B cell (primary cell): ENCODE results near the gene PP2D1. TPM values are rescaled to one million over a fixed set of nuclear protein-coding genes. Genes with fewer than 3 reads are reported as not detected.

Experiments used
- ATAC-seq: fragments of 200-7000 bp; cut with Tn5 transposase; one replicate; pipeline ENCODE4 v1.10.0; 2021; ENCODE audit warnings: low read depth, mild to moderate bottlenecking, moderate number of reproducible peaks, moderate library complexity
- CTCF ChIA-PET: fragments of 350-600 bp; sonication (Branson Sonifier 250); formaldehyde crosslinking; loops from one replicate; lab custom pipeline; 2021; ENCODE audit warnings: antibody characterized with exemption, inconsistent platforms; lab: Charles Lee
- POLR2A ChIA-PET: fragments of 350-600 bp; sonication (Branson Sonifier 250); formaldehyde crosslinking; loops from one replicate; lab custom pipeline; 2021; ENCODE audit warnings: antibody characterized with exemption; lab: Charles Lee
- DNase-seq: peaks from one replicate; pipeline ENCODE4 v3.0.0; 2013
- H2AFZ ChIP-seq: 2 replicates; pipeline ENCODE4 v1.6.1; 2012; ENCODE audit warnings: mild to moderate bottlenecking, low read depth, low read length; ENCODE audit not compliant: insufficient read depth, poor library complexity, severe bottlenecking
- H3K27ac ChIP-seq, 2 donors: 1 replicate in 1 of 2; 2 replicates in 1 of 2; pipeline ENCODE4 v1.5.1; 2012 to 2013; ENCODE audit warnings: low read length in 2 of 2, mild to moderate bottlenecking in 2 of 2, moderate library complexity in 1 of 2
- H3K27me3 ChIP-seq, 4 experiments: fragments of 200-600 bp in 1 of 4; sonication (generic) in 1 of 4; replicated peaks in 1 of 4; 1 replicate in 2 of 4; 2 replicates in 2 of 4; pipeline versions ENCODE4 v1.6.1 to v1.7.0; 2013 to 2016; ENCODE audit warnings: low read length in 3 of 4, mild to moderate bottlenecking in 2 of 4, mixed read lengths in 1 of 4, moderate library complexity in 1 of 4; ENCODE audit not compliant: insufficient read depth in 4 of 4, control insufficient read depth in 3 of 4; ENCODE audit errors: control extremely low read depth in 1 of 4
- H3K36me3 ChIP-seq, 2 experiments: replicated peaks in 1 of 2; 1 replicate in 1 of 2; 2 replicates in 1 of 2; pipeline versions ENCODE4 v1.6.1 to v1.7.1; 2013; ENCODE audit warnings: low read length in 1 of 2; ENCODE audit not compliant: insufficient read depth in 2 of 2, control insufficient read depth in 1 of 2; ENCODE audit errors: control extremely low read depth in 1 of 2, extremely low read depth in 1 of 2
- H3K4me1 ChIP-seq, 2 donors: fragments of 200-600 bp in 1 of 2; sonication (generic) in 1 of 2; 1 replicate in 1 of 2; 2 replicates in 1 of 2; pipeline versions ENCODE4 v1.5.1 to v1.6.1; 2013 to 2017; ENCODE audit warnings: low read length in 2 of 2; ENCODE audit not compliant: control insufficient read depth in 2 of 2, insufficient read depth in 2 of 2
- H3K4me2 ChIP-seq: replicated peaks from 2 replicates; pipeline ENCODE3; 2012; ENCODE audit warnings: mild to moderate bottlenecking, low read depth, low read length; ENCODE audit not compliant: poor library complexity, severe bottlenecking
- H3K4me3 ChIP-seq, 5 experiments: fragments of 200-600 bp in 1 of 5; sonication (generic) in 1 of 5; 1 replicate in 3 of 5; 2 replicates in 2 of 5; pipeline versions ENCODE4 v1.5.1 to v1.7.0; 2011 to 2016; ENCODE audit warnings: low read length in 4 of 5, mild to moderate bottlenecking in 4 of 5, low read depth in 2 of 5, control low read depth in 1 of 5, moderate library complexity in 1 of 5; ENCODE audit not compliant: insufficient read depth in 1 of 5; ENCODE audit errors: control extremely low read depth in 1 of 5, extremely low read depth in 1 of 5
- H3K79me2 ChIP-seq: fragments of 200-600 bp; sonication (generic); one replicate; pipeline ENCODE4 v1.6.0; 2016; ENCODE audit warnings: low read length; ENCODE audit not compliant: control insufficient read depth, insufficient read depth
- H3K9ac ChIP-seq: fragments of 200-600 bp; sonication (generic); 2 replicates; pipeline ENCODE4 v1.6.1; 2017; ENCODE audit warnings: mild to moderate bottlenecking, low read length, moderate library complexity
- H3K9me3 ChIP-seq, 3 donors: one replicate each; pipeline versions ENCODE4 v1.6.1 to v1.7.1; 2013; ENCODE audit warnings: low read length in 2 of 3; ENCODE audit not compliant: control insufficient read depth in 2 of 3, insufficient read depth in 1 of 3; ENCODE audit errors: control extremely low read depth in 1 of 3
- H4K20me1 ChIP-seq: 2 replicates; pipeline ENCODE4 v1.6.0; 2012; ENCODE audit warnings: mild to moderate bottlenecking, low read length; ENCODE audit not compliant: insufficient read depth, control insufficient read depth, poor library complexity, severe bottlenecking
- H3K27ac Mint-ChIP-seq: one replicate; pipeline ENCODE4 v1.8.0; 2021; ENCODE audit warnings: mixed read lengths
- H3K27me3 Mint-ChIP-seq: one replicate; pipeline ENCODE4 v1.8.0; 2021; ENCODE audit warnings: mixed read lengths
- H3K4me1 Mint-ChIP-seq: one replicate; pipeline ENCODE4 v1.8.0; 2021; ENCODE audit warnings: mixed read lengths
- H3K4me3 Mint-ChIP-seq: one replicate; pipeline ENCODE4 v1.8.0; 2021; ENCODE audit warnings: mixed read lengths
- H3K9me3 Mint-ChIP-seq: one replicate; pipeline ENCODE4 v1.8.0; 2022; ENCODE audit warnings: mixed read lengths; ENCODE audit not compliant: insufficient read depth
- EZH2 ChIP-seq: IDR thresholded peaks from 2 replicates; pipeline ENCODE4 v1.6.1; 2012; ENCODE audit warnings: borderline replicate concordance, low read depth, mild to moderate bottlenecking, moderate library complexity, low read length; ENCODE audit not compliant: insufficient read depth, poor library complexity, severe bottlenecking
- WGBS: methylation state at CpG from one replicate; pipeline ENCODE4 v1.1.5; 2013; ENCODE audit warnings: missing lambda C conversion rate; ENCODE audit not compliant: insufficient coverage; 5-methylcytosine and 5-hydroxymethylcytosine counted together
- intact Hi-C: fragments of 100-400 bp; cut with micrococcal nuclease; formaldehyde crosslinking; loops from one replicate; pipeline ENCODE4 v1.10.0; 2022
- polyA plus RNA-seq: library from polyadenylated mRNA; depleted of rRNA; stranded (reverse); fragments of >200 nt; gene quantifications from 2 replicates; pipeline ENCODE4 v1.2.3, GENCODE V29; 2012
- total RNA-seq, 2 donors: library from RNA; stranded (reverse); fragments of 120-200 nt in 1 of 2; gene quantifications; 1 replicate in 1 of 2; 2 replicates in 1 of 2; pipeline versions ENCODE4 v1.2.3 to v1.2.4, GENCODE V29; 2013 to 2022
- TF ChIP-seq, protein P1 (sequence below): fragments of 200-600 bp; IDR thresholded peaks from one replicate; pipeline ENCODE4 v1.8.0; 2022; ENCODE audit warnings: antibody characterized with exemption, mild to moderate bottlenecking

PP2D1 gene
- total and polyA plus RNA-seq, 2 donors (not counting 1 experiment from before 2014, with no cell fraction given), result not detected

DNA sequence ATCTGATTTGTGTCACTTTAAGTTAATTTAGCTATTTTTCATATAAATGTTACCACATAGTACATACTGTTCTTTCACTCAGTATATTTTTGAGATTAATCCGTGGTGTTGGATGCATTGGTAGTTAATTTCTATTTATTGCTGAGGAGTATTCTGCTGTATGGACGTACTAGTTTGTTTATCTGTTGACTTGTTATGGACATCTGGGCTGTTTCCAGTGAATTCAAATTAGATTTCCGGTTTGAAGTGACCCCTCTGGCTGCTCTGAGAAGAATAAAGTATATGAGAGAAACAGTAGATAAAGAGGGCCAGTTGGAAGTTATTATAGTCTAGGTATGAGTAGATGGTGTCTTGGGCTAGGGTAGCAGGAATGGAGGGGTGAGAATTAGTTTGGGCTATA, 43.8 kb upstream of the PP2D1 start:
- Histone ChIP-seq H3K4me3 (no peak overlapping the region), H3K27me3 (no peaks in the 10 kb centered on the region), H3K36me3 (peaks cover 0 to 2% of the 10 kb centered on the region in 2 experiments), H2AFZ (no peak overlapping the region), H3K9me3 (no peaks in the 10 kb centered on the region), H4K20me1 (peaks cover 26% of the 10 kb centered on the region), H3K27ac (peak overlapping the region in 1 of 2 donors; percentile 55), H3K79me2 (peaks cover 79% of the 10 kb centered on the region), H3K4me2 (peak overlapping the region; percentile 33), H3K9ac (no peak overlapping the region), H3K4me1 (peaks cover 34 to 42% of the 10 kb centered on the region in 2 donors)
- Mint-ChIP-seq H3K4me1 (peaks cover 32% of the 10 kb centered on the region), H3K27me3 (no peaks in the 10 kb centered on the region), H3K4me3 (no peak overlapping the region), H3K9me3 (no peaks in the 10 kb centered on the region), H3K27ac (no peak overlapping the region)
- CTCF ChIA-PET, result interaction anchor here (1.3 to 1.8 kb wide), 2 partner anchors 9 to 15 kb away, joined by 3 to 8 read pairs; partner anchors contain the start of gene KAT2B
- WGBS, result 76% methylated on average over 2 of the region's 3 CpGs
- intact Hi-C loops, result no loop called here
- POLR2A ChIA-PET, result no interaction called here
- no peak for DNase-seq
- TF ChIP-seq, protein P1, sequence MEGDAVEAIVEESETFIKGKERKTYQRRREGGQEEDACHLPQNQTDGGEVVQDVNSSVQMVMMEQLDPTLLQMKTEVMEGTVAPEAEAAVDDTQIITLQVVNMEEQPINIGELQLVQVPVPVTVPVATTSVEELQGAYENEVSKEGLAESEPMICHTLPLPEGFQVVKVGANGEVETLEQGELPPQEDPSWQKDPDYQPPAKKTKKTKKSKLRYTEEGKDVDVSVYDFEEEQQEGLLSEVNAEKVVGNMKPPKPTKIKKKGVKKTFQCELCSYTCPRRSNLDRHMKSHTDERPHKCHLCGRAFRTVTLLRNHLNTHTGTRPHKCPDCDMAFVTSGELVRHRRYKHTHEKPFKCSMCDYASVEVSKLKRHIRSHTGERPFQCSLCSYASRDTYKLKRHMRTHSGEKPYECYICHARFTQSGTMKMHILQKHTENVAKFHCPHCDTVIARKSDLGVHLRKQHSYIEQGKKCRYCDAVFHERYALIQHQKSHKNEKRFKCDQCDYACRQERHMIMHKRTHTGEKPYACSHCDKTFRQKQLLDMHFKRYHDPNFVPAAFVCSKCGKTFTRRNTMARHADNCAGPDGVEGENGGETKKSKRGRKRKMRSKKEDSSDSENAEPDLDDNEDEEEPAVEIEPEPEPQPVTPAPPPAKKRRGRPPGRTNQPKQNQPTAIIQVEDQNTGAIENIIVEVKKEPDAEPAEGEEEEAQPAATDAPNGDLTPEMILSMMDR, result no peak
- ATAC-seq, result no peak

DNA sequence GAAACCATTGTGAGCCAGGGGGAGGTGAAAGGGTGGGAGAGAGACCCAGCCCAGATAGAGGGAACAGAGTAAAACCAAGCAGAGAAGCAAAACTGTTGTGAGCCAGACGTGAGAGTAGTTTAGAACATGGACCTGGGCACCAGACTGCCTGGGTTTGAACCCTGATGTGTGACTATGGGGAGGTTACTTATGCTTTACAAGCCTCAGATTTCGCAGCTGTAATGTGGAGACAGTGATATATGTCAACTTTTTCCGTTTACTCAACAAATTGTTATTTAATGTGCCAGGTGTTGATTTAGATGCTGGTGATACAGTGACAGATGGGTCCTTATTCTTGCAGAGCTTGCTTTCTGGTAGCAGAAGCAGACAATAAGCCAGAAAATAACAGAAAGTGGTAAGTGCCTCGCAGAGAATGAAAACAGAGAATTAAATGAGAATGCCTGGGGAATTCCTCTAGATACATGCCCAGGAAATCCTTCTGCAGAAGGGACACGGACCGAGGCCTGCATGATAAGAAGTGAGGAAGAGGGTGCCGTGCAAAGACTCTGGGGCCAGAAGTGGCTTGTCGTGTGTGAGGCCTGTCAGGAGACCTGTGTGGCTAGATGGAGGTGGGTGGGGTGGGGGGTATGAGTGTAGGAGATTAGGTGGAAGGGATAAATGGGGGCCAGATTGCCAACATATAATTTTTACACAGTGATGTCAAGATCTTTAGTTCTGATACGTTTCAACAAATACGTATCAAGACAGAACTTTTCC, 43.1 kb upstream of the PP2D1 start:
- peak overlapping the region in 1 of 2 donors; percentile 55 for H3K27ac ChIP-seq
- H3K4me3 Mint-ChIP-seq, result no peak overlapping the region
- H3K4me1 ChIP-seq, result peaks cover 31 to 37% of the 10 kb centered on the region in 2 donors
- peak overlapping the region; percentile 38 for H2AFZ ChIP-seq
- ATAC-seq, result no peak
- no peaks in the 10 kb centered on the region for H3K9me3 Mint-ChIP-seq
- H3K9ac ChIP-seq, result no peak overlapping the region
- WGBS, result 13% methylated on average over 6 of the region's 10 CpGs
- no peak for DNase-seq
- H3K4me1 Mint-ChIP-seq, result peaks cover 33% of the 10 kb centered on the region
- H3K4me3 ChIP-seq, result no peak overlapping the region
- peaks cover 0 to 2% of the 10 kb centered on the region in 2 experiments for H3K36me3 ChIP-seq
- ChIA-PET CTCF (interaction anchor here (0.6 to 1.8 kb wide), 3 partner anchors 10 to 14 kb away, joined by 3 to 8 read pairs (median 4); partner anchors contain the start of gene KAT2B), POLR2A (no interaction called here)
- intact Hi-C loops, result no loop called here
- no peak overlapping the region for H3K27ac Mint-ChIP-seq
- peak overlapping the region; percentile 53 for H3K4me2 ChIP-seq
- peaks cover 79% of the 10 kb centered on the region for H3K79me2 ChIP-seq
- no peaks in the 10 kb centered on the region for H3K27me3 ChIP-seq
- H3K9me3 ChIP-seq, result no peaks in the 10 kb centered on the region
- H4K20me1 ChIP-seq, result peaks cover 24% of the 10 kb centered on the region
- TF ChIP-seq EZH2, result no peak
- TF ChIP-seq, protein P1, result no peak
- H3K27me3 Mint-ChIP-seq, result no peaks in the 10 kb centered on the region
